GM21786 (cell line): ENCODE results near the gene RNF31.

Source experiments
- ATAC-seq: cut with Tn5 transposase; IDR thresholded peaks from one replicate; pipeline ENCODE4 v1.9.1; 2021; ENCODE audit not compliant: unreplicated experiment

RNF31 gene

GRCh38 chr14:24159777-24160498 is 12.6 kb downstream of the RNF31 start:
- no peak for ATAC-seq

GRCh38 chr14:24160499-24160849 is 13.2 kb downstream of the RNF31 start:
- ATAC-seq: no peak

GRCh38 chr14:24160850-24161804 is 13.8 kb downstream of the RNF31 start, which contains the start of gene IRF9:
Gene IRF9, plus strand, starts transcription at chr14:24161265. Its CDS starts 880 bp downstream, at chr14:24162145.
- ATAC-seq: peak; percentile 84

DNA sequence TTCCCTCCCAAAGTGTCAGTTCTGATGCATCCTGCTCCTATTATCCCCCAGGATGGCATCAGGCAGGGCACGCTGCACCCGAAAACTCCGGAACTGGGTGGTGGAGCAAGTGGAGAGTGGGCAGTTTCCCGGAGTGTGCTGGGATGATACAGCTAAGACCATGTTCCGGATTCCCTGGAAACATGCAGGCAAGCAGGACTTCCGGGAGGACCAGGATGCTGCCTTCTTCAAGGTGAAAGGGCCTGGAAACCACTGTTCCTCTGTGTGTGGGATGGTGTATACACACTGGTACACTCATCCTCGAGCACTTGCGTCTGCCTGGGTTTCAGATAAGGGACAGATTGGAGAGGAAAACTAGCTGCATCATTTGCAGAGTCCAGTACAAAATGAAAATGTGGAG is 14.8 kb downstream of the RNF31 start:
- no peak for ATAC-seq

DNA sequence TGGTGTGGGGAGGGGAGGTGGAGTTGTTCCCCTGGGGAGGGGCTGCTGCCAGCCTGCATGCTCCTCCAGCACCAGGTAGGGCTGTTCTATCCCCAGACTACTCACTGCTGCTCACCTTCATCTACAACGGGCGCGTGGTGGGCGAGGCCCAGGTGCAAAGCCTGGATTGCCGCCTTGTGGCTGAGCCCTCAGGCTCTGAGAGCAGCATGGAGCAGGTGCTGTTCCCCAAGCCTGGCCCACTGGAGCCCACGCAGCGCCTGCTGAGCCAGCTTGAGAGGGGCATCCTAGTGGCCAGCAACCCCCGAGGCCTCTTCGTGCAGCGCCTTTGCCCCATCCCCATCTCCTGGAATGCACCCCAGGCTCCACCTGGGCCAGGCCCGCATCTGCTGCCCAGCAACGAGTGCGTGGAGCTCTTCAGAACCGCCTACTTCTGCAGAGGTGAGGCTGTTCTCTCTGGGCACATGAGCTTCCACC is 17.3 kb downstream of the RNF31 start:
- no peak for ATAC-seq

DNA sequence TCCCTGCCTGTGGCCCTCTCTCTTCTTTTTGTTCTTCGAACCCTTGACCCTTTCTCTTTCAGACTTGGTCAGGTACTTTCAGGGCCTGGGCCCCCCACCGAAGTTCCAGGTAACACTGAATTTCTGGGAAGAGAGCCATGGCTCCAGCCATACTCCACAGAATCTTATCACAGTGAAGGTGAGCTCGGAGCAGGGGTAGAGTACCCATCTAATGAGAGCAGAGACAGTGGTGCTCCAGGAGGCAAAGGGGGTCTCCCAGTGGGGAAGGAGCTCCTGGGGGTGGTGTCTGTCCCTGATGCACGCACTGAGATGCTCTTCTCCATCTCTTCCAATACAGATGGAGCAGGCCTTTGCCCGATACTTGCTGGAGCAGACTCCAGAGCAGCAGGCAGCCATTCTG is 18.5 kb downstream of the RNF31 start:
- ATAC-seq: no peak

- no peak for ATAC-seq
Observed at GRCh38 chr14:24167469-24168114, 20.3 kb downstream of the RNF31 start.

GRCh38 chr14:24171422-24172260 is 24.3 kb downstream of the RNF31 start, which contains the start of gene REC8:
Gene REC8, plus strand, starts transcription at chr14:24172080. Its CDS starts 473 bp downstream, at chr14:24172553.
- peak; percentile 88 for ATAC-seq

- no peak for ATAC-seq
Observed at GRCh38 chr14:24172261-24172860, 25.1 kb downstream of the RNF31 start.

DNA sequence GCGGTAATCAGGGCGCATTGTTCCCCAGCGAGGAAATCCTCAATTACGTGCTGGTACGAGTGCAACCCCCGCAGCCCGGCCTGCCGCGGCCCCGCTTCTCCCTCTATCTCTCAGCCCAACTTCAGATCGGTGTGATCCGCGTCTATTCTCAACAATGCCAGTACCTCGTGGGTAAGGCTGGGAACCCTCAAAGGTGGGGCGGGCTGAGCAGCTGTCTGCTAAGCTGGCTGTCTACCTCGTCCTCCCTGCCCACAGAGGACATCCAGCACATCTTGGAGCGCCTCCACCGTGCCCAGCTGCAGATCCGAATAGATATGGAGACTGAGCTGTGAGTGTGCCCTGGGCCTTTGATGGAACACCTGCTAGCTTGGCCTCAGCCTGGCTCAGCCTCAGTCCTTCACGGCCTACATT is 25.6 kb downstream of the RNF31 start:
- ATAC-seq: no peak

DNA sequence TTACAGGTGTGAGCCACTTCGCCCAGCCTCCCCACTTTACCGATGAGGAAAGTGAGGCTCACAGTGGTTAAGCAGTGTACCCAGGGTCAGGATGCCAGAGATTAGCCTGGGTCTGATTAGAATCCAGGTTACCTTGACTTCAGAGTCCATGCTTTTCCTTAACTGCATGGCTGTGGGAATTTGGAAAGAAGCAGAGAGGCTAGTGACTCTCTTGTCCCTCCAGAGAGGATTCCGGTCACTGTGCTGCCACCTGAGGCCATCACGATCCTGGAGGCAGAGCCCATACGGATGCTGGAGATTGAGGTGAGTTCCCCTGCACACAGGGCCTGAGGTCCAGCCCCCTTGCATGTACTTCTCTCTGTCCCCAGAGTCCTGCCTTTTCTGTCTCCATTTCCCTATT is 29.3 kb downstream of the RNF31 start:
- no peak for ATAC-seq

DNA sequence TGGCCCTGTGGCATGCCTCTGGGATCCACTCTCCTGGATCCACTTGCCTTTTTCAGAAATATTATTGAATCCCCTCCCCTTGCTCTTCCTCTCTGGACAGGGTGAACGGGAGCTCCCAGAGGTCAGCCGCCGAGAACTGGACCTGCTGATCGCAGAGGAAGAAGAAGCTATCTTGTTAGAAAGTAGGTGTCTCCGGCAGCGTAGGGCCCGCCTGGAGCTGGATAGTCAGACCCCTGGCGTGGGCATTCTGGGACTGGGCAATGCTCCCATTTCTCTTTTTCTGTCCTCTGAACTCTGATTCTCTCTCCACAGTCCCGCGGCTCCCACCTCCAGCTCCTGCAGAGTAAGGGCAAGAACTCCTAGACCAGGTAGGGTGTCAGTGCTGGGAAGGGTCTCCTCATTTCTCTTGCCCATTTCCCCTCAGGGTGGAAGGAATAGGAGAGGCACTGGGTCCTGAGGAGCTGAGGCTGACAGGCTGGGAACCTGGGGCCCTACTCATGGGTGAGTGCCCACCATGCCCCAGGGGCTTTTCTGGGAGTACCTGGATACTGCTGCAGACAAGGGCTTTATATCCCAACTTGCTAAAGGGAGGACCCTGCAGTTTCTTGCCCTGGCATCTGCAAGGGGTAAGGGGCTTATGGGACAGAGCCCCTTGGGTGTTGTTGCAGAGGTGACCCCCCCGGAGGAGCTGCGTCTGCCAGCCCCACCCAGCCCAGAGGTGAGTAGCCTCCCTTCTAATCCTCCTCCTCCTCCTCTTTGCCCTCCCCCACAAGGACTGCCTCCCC is 29.9 kb downstream of the RNF31 start:
- no peak for ATAC-seq

DNA sequence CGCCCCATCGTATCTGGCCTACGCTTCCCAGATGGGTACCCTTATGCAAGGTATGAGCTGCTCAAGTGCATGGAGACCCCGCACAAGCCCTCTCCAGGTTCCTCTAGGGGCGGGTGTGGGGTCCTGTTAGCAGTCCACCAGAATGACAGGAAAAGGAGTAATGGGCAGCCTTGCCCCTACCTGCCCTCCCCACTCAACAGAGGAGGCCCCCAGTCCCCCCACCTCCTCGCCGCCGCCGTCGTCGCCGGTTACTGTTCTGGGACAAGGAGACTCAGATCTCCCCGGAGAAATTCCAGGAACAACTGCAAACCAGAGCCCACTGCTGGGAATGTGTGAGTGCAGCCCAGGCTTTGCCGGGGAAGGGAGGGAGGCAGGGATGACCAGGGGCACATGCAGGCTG is 30.6 kb downstream of the RNF31 start:
- ATAC-seq: no peak

DNA sequence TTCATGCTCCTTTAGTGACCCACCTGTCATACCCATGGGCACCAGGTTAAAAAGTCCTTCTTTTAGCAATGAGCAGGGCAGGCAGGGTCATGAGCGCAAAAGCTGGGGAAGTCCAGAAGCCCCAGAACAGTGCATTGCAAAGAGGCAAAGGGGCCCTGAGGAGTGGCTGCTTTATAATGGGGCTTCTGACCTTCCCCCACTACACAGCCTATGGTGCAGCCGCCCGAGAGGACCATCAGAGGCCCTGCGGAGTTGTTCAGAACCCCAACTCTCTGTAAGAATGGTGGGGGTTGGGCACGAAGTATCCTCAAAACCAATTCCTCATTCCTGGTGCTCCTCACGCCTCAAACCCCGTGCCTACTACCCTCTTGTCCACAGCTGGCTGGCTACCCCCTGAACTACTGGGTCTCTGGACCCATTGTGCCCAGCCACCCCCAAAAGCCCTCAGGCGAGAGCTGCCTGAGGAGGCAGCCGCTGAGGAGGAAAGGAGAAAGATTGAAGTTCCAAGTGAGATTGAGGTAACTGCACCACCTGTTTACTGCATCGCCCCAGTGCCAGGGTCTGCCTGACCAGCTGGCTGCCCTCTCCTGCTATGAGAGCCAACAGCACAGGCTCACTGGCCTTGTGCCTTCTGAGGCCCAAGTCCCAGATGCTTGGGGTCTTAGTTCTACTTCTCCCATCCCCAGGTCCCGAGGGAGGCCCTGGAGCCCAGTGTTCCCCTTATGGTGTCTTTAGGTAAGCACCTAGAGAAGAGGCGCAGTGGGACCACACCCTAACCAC is 31.3 kb downstream of the RNF31 start:
- ATAC-seq: no peak

- ATAC-seq: no peak
Observed at GRCh38 chr14:24179294-24179960, 32.1 kb downstream of the RNF31 start.

- ATAC-seq: no peak
Observed at GRCh38 chr14:24179961-24180796, 32.9 kb downstream of the RNF31 start.
